ENCODE data around the gene KCNMA1. TPM values are rescaled to one million over a fixed set of nuclear protein-coding genes. Genes with fewer than 3 reads are reported as not detected.

KCNMA1 gene
- total and polyA plus RNA-seq, 10 donors = 9.3 to 114 (median 51.5) TPM

DNA sequence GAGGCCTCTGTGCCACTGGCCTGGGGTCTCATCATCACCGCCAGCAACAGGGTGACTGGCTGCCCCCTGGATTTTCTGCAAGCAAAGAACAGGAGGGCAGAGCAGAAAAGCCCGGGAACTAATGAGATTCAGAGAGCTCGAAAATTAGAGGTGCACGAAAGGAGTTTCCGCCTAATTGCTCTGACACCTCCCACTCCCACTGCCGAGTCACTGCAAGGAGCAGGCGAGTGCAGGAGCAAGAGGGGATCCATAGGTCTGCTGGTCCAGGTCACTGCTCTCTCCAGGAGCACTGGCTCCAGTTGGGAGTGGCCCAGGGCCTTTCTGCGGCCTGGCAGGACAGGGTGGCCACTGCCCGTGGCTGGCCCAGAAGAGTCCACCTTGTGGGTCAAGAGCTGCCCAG lies 276.2 kb downstream of the KCNMA1 start:
- H3K4me1 ChIP-seq = no peaks in the 10 kb centered on the region
- WGBS, 5 donors = 90 to 95% (median 91%) methylated on average over 9 of the region's 9 CpGs
- intact Hi-C loops (cut with DNase I; ENCODE audit: low total_unique reads) = no loop called here
- H3K36me3 ChIP-seq = no peaks in the 10 kb centered on the region
- no peaks in the 10 kb centered on the region for H3K27me3 ChIP-seq (replicated peaks in 1 of 7)
- TF ChIP-seq POLR2AphosphoS5 (IDR thresholded peaks at IDR 0.05) = no peak
- TF ChIP-seq, protein P1, sequence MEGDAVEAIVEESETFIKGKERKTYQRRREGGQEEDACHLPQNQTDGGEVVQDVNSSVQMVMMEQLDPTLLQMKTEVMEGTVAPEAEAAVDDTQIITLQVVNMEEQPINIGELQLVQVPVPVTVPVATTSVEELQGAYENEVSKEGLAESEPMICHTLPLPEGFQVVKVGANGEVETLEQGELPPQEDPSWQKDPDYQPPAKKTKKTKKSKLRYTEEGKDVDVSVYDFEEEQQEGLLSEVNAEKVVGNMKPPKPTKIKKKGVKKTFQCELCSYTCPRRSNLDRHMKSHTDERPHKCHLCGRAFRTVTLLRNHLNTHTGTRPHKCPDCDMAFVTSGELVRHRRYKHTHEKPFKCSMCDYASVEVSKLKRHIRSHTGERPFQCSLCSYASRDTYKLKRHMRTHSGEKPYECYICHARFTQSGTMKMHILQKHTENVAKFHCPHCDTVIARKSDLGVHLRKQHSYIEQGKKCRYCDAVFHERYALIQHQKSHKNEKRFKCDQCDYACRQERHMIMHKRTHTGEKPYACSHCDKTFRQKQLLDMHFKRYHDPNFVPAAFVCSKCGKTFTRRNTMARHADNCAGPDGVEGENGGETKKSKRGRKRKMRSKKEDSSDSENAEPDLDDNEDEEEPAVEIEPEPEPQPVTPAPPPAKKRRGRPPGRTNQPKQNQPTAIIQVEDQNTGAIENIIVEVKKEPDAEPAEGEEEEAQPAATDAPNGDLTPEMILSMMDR (IDR thresholded peaks at IDR 0.05 in 8 of 11, conservative IDR thresholded peaks at IDR 0.05 in 3 of 11) = no peak
- no peak for TF ChIP-seq POLR2A (IDR thresholded peaks at IDR 0.05)
- H3K9me3 ChIP-seq = no peaks in the 10 kb centered on the region
- DNase-seq = no peak
- H3K4me3 ChIP-seq = no peak overlapping the region
- no peak overlapping the region for H3K27ac ChIP-seq

DNA sequence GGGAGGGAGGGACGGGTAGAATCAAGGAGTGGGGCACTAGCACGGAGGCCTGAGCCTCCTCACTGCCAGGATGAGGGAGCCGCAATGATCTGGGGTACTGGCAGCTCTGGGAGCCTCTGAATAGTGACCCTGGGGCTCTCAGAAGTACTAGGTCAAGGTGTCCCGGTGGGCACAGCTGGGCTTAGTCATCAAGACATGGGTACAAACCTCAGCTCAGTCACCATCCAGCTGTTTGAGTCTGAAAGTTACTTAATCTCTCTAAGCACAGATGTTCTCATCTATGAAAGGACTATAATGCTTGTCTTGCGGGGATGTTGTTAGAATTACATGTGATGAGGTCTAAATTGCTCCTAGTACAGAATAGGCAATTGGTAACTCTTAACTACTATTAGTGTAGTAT lies 276.8 kb downstream of the KCNMA1 start:
- Histone ChIP-seq H3K4me1 (no peaks in the 10 kb centered on the region), H3K27ac (no peak overlapping the region), H3K36me3 (no peaks in the 10 kb centered on the region), H3K27me3 (replicated peaks in 1 of 7) (no peaks in the 10 kb centered on the region), H3K9me3 (no peaks in the 10 kb centered on the region), H3K4me3 (no peak overlapping the region)
- TF ChIP-seq POLR2A (IDR thresholded peaks at IDR 0.05) = no peak
- TF ChIP-seq, protein P1 (IDR thresholded peaks at IDR 0.05 in 8 of 11, conservative IDR thresholded peaks at IDR 0.05 in 3 of 11) = no peak
- TF ChIP-seq POLR2AphosphoS5 (IDR thresholded peaks at IDR 0.05) = no peak
- intact Hi-C loops (cut with DNase I; ENCODE audit: low total_unique reads) = no loop called here
- DNase-seq = no peak
- WGBS, 5 donors = 82 to 94% (median 86%) methylated on average over 5 of the region's 5 CpGs

DNA sequence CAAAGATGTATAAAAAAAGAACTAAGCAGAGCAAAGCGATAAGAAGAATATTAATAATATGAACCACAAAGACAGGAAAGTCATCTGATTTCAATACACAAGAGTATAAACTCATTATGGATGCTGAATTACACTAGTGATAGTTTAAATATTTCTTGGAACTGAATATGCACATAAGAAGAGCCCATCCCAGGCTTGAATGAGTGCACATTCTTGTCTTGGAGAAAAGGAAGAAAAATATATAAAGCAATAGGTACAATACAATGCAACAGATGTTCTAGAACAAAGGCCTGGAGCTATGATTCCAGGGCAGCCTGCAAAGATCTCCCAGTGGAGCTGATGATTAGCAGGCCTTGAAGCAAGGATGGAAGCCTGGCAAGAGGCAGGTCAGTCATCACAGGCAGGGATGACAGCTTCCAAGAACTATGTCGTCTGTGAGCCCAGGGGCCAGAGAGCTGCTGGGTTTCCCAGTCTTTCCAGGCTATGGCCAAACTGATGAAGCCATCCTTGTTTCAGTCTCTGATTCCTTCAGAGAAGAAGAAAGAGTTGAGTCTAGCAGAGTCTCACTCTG lies 277.6 kb downstream of the KCNMA1 start:
- 62 to 95% (median 86%) methylated on average over 2 of the region's 2 CpGs for WGBS, 5 donors

DNA sequence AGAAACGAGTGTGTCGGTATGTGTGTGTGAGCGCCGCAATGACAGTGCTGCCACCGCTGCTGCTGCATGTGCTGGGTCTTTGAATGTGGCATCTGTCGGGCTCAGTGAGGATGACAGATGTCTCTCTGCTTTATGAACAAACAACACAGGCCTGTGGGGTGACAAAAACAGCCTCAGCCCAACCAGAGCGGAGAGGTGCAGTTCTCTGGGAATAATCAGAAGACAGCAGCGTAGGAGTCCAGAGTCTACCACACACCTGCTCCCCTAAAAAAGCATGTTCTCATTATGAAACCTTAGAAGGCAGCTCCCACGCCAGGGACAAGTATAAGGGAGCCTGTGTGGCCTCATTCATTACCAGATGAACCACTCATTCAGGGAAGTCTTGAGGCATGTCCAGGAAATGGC lies 278.3 kb downstream of the KCNMA1 start:
- TF ChIP-seq, protein P1 (IDR thresholded peaks at IDR 0.05 in 8 of 11, conservative IDR thresholded peaks at IDR 0.05 in 3 of 11) = no peak
- no peak for TF ChIP-seq POLR2A (IDR thresholded peaks at IDR 0.05)
- TF ChIP-seq POLR2AphosphoS5 (IDR thresholded peaks at IDR 0.05) = no peak

More for the DNA sequence above, 277.6 kb downstream of the KCNMA1 start:
- H3K4me1 ChIP-seq = no peaks in the 10 kb centered on the region
- no peaks in the 10 kb centered on the region for H3K36me3 ChIP-seq
- no peaks in the 10 kb centered on the region for H3K9me3 ChIP-seq
- no peak overlapping the region for H3K4me3 ChIP-seq
- TF ChIP-seq, protein P1 (IDR thresholded peaks at IDR 0.05 in 8 of 11, conservative IDR thresholded peaks at IDR 0.05 in 3 of 11) = no peak
- TF ChIP-seq POLR2A (IDR thresholded peaks at IDR 0.05) = no peak
- no peaks in the 10 kb centered on the region for H3K27me3 ChIP-seq (replicated peaks in 1 of 7)
- intact Hi-C loops (cut with DNase I; ENCODE audit: low total_unique reads) = no loop called here
- no peak overlapping the region for H3K27ac ChIP-seq
- DNase-seq = no peak

More for the DNA sequence above, 278.3 kb downstream of the KCNMA1 start:
- Histone ChIP-seq H3K9me3 (no peaks in the 10 kb centered on the region), H3K27ac (no peak overlapping the region), H3K4me3 (no peak overlapping the region), H3K27me3 (replicated peaks in 1 of 7) (no peaks in the 10 kb centered on the region), H3K4me1 (no peaks in the 10 kb centered on the region), H3K36me3 (no peaks in the 10 kb centered on the region)
- DNase-seq = no peak
- intact Hi-C loops (cut with DNase I; ENCODE audit: low total_unique reads) = no loop called here
- 85 to 92% (median 88%) methylated on average over 9 of the region's 9 CpGs for WGBS, 5 donors
